NCI-H2171 treated with DMSO at 0.1 percent for 48 hours (cell line): Measurements from ENCODE around the gene SH3RF1.

ENCODE experiments used
- DNase-seq: peaks from one replicate; lab custom pipeline; 2025; lab: John Stamatoyannopoulos, UW

Gene SH3RF1

GRCh38 chr4:169163495-169163894 is 107.3 kb downstream of the SH3RF1 start:
- DNase-seq: no peak

GRCh38 chr4:169160825-169161224 is 109.9 kb downstream of the SH3RF1 start:
- no peak for DNase-seq

GRCh38 chr4:169159624-169160171 is 111.1 kb downstream of the SH3RF1 start:
- DNase-seq: no peak

GRCh38 chr4:169158861-169159260 is 111.9 kb downstream of the SH3RF1 start:
- no peak for DNase-seq

- DNase-seq: no peak
Measured at GRCh38 chr4:169158046-169158445, 112.7 kb downstream of the SH3RF1 start.

- DNase-seq: no peak
Measured at GRCh38 chr4:169156392-169156791, 114.4 kb downstream of the SH3RF1 start.

GRCh38 chr4:169154121-169154520 is 116.6 kb downstream of the SH3RF1 start:
- no peak for DNase-seq

DNA sequence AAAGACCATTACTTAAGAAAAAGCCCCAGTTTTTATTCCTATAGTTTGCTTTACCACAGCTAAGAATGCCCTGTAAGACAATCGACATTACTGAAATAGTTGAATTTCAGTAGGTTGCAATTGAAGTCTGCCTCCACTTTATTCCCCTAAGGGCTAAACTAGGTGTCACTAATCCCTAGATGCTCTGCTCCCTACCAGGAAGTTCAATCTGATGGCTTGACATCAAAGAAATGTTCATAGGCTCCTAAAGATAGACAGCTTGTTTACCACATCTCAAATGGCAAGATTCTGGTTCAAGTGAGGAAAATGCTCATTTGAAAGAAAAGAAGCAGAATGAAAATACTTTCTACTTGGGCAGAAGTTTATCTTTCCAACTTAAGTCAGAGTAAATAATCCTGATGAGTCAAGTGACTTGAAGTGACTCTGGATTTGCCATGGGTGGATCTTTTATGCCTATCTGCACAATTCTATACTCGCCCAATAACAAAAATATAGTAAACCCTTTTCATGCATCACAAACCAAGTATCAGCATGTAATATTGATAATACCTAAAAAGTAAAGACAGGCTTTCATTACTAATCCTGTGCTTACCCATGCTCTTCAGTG is 117.2 kb downstream of the SH3RF1 start:
- no peak for DNase-seq

GRCh38 chr4:169152899-169153298 is 117.9 kb downstream of the SH3RF1 start:
- DNase-seq: no peak

DNA sequence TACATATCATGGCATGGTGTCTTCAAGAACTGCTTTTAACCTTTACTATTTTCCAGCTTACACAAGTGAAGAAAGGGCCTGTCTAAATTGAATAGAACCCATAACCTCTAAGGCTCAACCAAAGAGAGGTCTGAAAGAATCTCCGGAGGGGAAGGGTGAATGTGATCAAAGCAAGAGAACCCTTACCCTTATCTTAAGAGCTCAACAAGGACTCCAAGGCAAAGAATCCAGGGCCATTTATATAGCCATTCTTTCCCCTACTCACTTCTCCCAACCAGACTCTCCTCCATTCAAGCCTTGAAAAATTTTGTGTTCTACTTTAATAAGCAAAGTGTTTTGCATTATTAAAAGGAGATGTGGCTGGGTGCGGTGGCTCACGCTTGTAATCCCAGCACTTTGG is 118.7 kb downstream of the SH3RF1 start:
- no peak for DNase-seq

DNA sequence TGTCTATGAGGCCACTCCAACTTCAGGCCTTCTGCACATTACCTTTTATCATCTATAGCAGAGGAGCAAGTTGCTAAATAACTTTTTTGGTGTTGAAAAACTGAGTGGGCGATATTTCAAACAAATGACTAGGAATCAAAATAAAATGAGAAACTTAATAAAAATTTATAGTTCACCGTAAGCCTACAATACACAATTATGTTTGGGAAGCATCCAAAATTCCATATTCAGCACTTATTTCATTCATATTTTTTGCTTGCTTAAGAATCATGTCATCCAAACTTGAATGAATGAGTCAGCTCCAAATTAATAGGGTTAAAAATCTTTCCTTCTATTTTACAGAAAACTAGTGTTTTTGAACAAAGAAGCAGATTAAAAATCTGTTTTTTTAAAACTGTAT is 119.1 kb downstream of the SH3RF1 start:
- DNase-seq: no peak

DNA sequence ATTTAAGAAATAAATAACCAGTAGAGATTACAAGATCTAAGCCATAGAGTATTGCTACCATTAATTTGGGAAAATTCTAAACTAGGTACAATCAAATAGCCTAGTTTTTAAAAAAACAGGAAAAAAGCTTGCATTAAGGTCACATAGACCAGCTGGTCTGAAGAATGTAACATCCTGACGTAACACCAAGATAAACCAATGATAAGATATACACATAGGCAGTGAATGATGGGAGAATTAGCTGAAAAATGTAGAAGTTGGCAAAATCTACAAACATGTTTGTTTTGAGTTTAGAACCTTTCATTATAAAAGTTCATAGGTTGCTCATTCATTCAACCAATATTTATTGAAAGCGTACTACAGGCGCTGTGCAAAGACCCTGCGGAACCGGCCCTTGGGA is 120.0 kb downstream of the SH3RF1 start:
- no peak for DNase-seq

GRCh38 chr4:169148885-169149284 is 121.9 kb downstream of the SH3RF1 start:
- DNase-seq: no peak

GRCh38 chr4:169147191-169147590 is 123.6 kb downstream of the SH3RF1 start:
- no peak for DNase-seq

GRCh38 chr4:169144061-169144600 is 126.6 kb downstream of the SH3RF1 start:
- DNase-seq: no peak

GRCh38 chr4:169143335-169143734 is 127.4 kb downstream of the SH3RF1 start:
- no peak for DNase-seq

- no peak for DNase-seq
Measured at GRCh38 chr4:169142906-169143305, 127.8 kb downstream of the SH3RF1 start.

- no peak for DNase-seq
Measured at GRCh38 chr4:169142391-169142790, 128.4 kb downstream of the SH3RF1 start.

- DNase-seq: no peak
Measured at GRCh38 chr4:169139021-169139420, 131.7 kb downstream of the SH3RF1 start.

- no peak for DNase-seq
Measured at GRCh38 chr4:169137558-169137920, 133.2 kb downstream of the SH3RF1 start.

GRCh38 chr4:169136796-169137557 is 133.8 kb downstream of the SH3RF1 start:
- DNase-seq: no peak

GRCh38 chr4:169136330-169136729 is 134.4 kb downstream of the SH3RF1 start:
- no peak for DNase-seq

- DNase-seq: no peak
Measured at GRCh38 chr4:169135776-169136175, 135.0 kb downstream of the SH3RF1 start.
